GM20431 (cell line): ENCODE results near the gene UBIAD1.

Experiments
- in situ Hi-C: fragments of 300-500 bp; cut with MseI, MboI; formaldehyde crosslinking; loops from one replicate; pipeline ENCODE4 v1.15.0; 2020; ENCODE audit warnings: low sequenced_read_pairs; ENCODE audit not compliant: unreplicated experiment

The UBIAD1 gene

GRCh38 chr1:11307852-11308251 lies 34.9 kb downstream of the UBIAD1 start:
- in situ Hi-C loops, result loop anchor here (25.0 kb wide), 1 partner anchor 329 kb away; no protein-coding TSS in a partner anchor

GRCh38 chr1:11308699-11309224 lies 35.8 kb downstream of the UBIAD1 start:
- in situ Hi-C loops, result loop anchor here (25.0 kb wide), 1 partner anchor 329 kb away; no protein-coding TSS in a partner anchor

GRCh38 chr1:11309385-11309784 lies 36.4 kb downstream of the UBIAD1 start:
- in situ Hi-C loops, result loop anchor here (25.0 kb wide), 1 partner anchor 328 kb away; no protein-coding TSS in a partner anchor

GRCh38 chr1:11311816-11312755 lies 39.1 kb downstream of the UBIAD1 start:
- in situ Hi-C loops, result loop anchor here (25.0 kb wide), 1 partner anchor 325 kb away; no protein-coding TSS in a partner anchor

GRCh38 chr1:11314959-11315358 lies 42.0 kb downstream of the UBIAD1 start:
- in situ Hi-C loops, result loop anchor here (25.0 kb wide), 1 partner anchor 322 kb away; no protein-coding TSS in a partner anchor

- in situ Hi-C loops, result loop anchor here (25.0 kb wide), 1 partner anchor 321 kb away; no protein-coding TSS in a partner anchor
These were observed 43.7 kb downstream of the UBIAD1 start for GRCh38 chr1:11316701-11317100.

- in situ Hi-C loops, result loop anchor here (25.0 kb wide), 1 partner anchor 318 kb away; no protein-coding TSS in a partner anchor
These were observed 46.0 kb downstream of the UBIAD1 start for GRCh38 chr1:11318982-11319381.

- in situ Hi-C loops, result loop anchor here (25.0 kb wide), 1 partner anchor 317 kb away; no protein-coding TSS in a partner anchor
These were observed 47.3 kb downstream of the UBIAD1 start for GRCh38 chr1:11320153-11320936.

GRCh38 chr1:11321656-11322491 lies 48.9 kb downstream of the UBIAD1 start:
- in situ Hi-C loops, result loop anchor here (25.0 kb wide), 1 partner anchor 315 kb away; no protein-coding TSS in a partner anchor

- in situ Hi-C loops, result loop anchor here (25.0 kb wide), 1 partner anchor 313 kb away; no protein-coding TSS in a partner anchor
These were observed 51.7 kb downstream of the UBIAD1 start for GRCh38 chr1:11324567-11325165.

GRCh38 chr1:11326070-11326469 lies 53.1 kb downstream of the UBIAD1 start:
- in situ Hi-C loops, result no loop called here

GRCh38 chr1:11328444-11328843 lies 55.4 kb downstream of the UBIAD1 start:
- in situ Hi-C loops, result no loop called here

- in situ Hi-C loops, result no loop called here
These were observed 57.4 kb downstream of the UBIAD1 start for GRCh38 chr1:11330411-11330810.

GRCh38 chr1:11331036-11331944 lies 58.3 kb downstream of the UBIAD1 start:
- in situ Hi-C loops, result no loop called here

- in situ Hi-C loops, result no loop called here
These were observed 59.0 kb downstream of the UBIAD1 start for GRCh38 chr1:11331945-11332546.

GRCh38 chr1:11333631-11334030 lies 60.6 kb downstream of the UBIAD1 start:
- in situ Hi-C loops, result no loop called here

GRCh38 chr1:11334261-11334804 lies 61.3 kb downstream of the UBIAD1 start:
- in situ Hi-C loops, result no loop called here
